SK-N-SH treated with all-trans-retinoic acid at 6 μM for 48 hours (cell line): ENCODE measurements around the gene PGBD2.

Experiments used
- ATAC-seq: fragments of 200-7000 bp; cut with Tn5 transposase; 3 replicates; pipeline ENCODE4 v1.9.1; 2020; ENCODE audit warnings: mild to moderate bottlenecking, moderate library complexity
- ARNTL ChIP-seq: fragments of 450-650 bp; formaldehyde crosslinking; IDR thresholded peaks from 2 replicates; pipeline ENCODE4 v1.5.0; 2020; ENCODE audit warnings: low read depth, mild to moderate bottlenecking, moderate library complexity, borderline replicate concordance
- BACH2 ChIP-seq: fragments of 250-450 bp; sonication (Bioruptor Pico); IDR thresholded peaks from 2 replicates; pipeline ENCODE4 v1.9.0; 2021; ENCODE audit warnings: mild to moderate bottlenecking, borderline replicate concordance
- CSDC2 ChIP-seq: fragments of 250-450 bp; sonication (Bioruptor Pico); IDR thresholded peaks from 2 replicates; pipeline ENCODE4 v1.5.0; 2020; ENCODE audit warnings: mild to moderate bottlenecking, moderate library complexity
- ESRRG ChIP-seq: fragments of 250-450 bp; sonication (Bioruptor Pico); IDR thresholded peaks from 2 replicates; pipeline ENCODE4 v1.6.1; 2021; ENCODE audit warnings: mild to moderate bottlenecking
- GLIS3 ChIP-seq: fragments of 250-450 bp; sonication (Bioruptor Pico); IDR thresholded peaks from 2 replicates; pipeline ENCODE4 v1.5.0; 2020; ENCODE audit warnings: mild to moderate bottlenecking, moderate library complexity
- ISL1 ChIP-seq: fragments of 250-450 bp; sonication (Bioruptor Pico); IDR thresholded peaks from 2 replicates; pipeline ENCODE4 v2.1.2; 2022; ENCODE audit warnings: mild to moderate bottlenecking, moderate library complexity
- OSR1 ChIP-seq: fragments of 250-450 bp; sonication (Bioruptor Pico); IDR thresholded peaks from 2 replicates; pipeline ENCODE4 v1.8.0; 2022; ENCODE audit warnings: moderate library complexity, mild to moderate bottlenecking, inconsistent platforms
- RARB ChIP-seq: fragments of 250-450 bp; sonication (Bioruptor Pico); IDR thresholded peaks from 2 replicates; pipeline ENCODE4 v1.8.0; 2021; ENCODE audit warnings: mild to moderate bottlenecking, moderate library complexity
- SNAI2 ChIP-seq: fragments of 250-450 bp; sonication (Bioruptor Pico); IDR thresholded peaks from 2 replicates; pipeline ENCODE4 v1.5.0; 2020; ENCODE audit warnings: mild to moderate bottlenecking, moderate library complexity
- TCF4 ChIP-seq: fragments of 250-450 bp; sonication (Bioruptor Pico); IDR thresholded peaks from 2 replicates; pipeline ENCODE4 v1.8.0; 2021; ENCODE audit warnings: mild to moderate bottlenecking, moderate library complexity, borderline replicate concordance
- TOX ChIP-seq: fragments of 250-450 bp; sonication (Bioruptor Pico); IDR thresholded peaks from 2 replicates; pipeline ENCODE4 v1.8.0; 2021; ENCODE audit warnings: mild to moderate bottlenecking, moderate library complexity, borderline replicate concordance
- ZC3H10 ChIP-seq: fragments of 250-450 bp; sonication (Bioruptor Pico); IDR thresholded peaks from 2 replicates; pipeline ENCODE4 v1.5.1; 2021; ENCODE audit warnings: mild to moderate bottlenecking, moderate library complexity
- ZFP3 ChIP-seq: fragments of 250-450 bp; sonication (Bioruptor Pico); IDR thresholded peaks from 2 replicates; pipeline ENCODE4 v1.5.0; 2020; ENCODE audit warnings: mild to moderate bottlenecking, moderate library complexity
- ZFP30 ChIP-seq: fragments of 450-650 bp; formaldehyde crosslinking; IDR thresholded peaks from 2 replicates; pipeline ENCODE4 v1.5.0; 2022; ENCODE audit warnings: mild to moderate bottlenecking, moderate library complexity
- ZNF70 ChIP-seq: fragments of 450-650 bp; formaldehyde crosslinking; IDR thresholded peaks from 2 replicates; pipeline ENCODE4 v1.5.0; 2020; ENCODE audit warnings: mild to moderate bottlenecking, moderate library complexity
- ZNF8 ChIP-seq: fragments of 450-650 bp; formaldehyde crosslinking; IDR thresholded peaks from 2 replicates; pipeline ENCODE4 v1.5.0; 2020; ENCODE audit warnings: mild to moderate bottlenecking, moderate library complexity
- TF ChIP-seq, protein P1 (sequence below): fragments of 250-450 bp; sonication (Bioruptor Pico); IDR thresholded peaks from 2 replicates; pipeline ENCODE4 v1.8.0; 2020; ENCODE audit warnings: mild to moderate bottlenecking, moderate library complexity, borderline replicate concordance
- TF ChIP-seq, protein P2 (sequence below): fragments of 250-450 bp; sonication (Bioruptor Pico); IDR thresholded peaks from 2 replicates; pipeline ENCODE4 v1.5.1; 2020; ENCODE audit warnings: low read depth, mild to moderate bottlenecking, moderate library complexity
- TF ChIP-seq, protein P3 (sequence below): fragments of 250-450 bp; sonication (Bioruptor Pico); IDR thresholded peaks from 2 replicates; pipeline ENCODE4 v1.5.1; 2021; ENCODE audit warnings: mild to moderate bottlenecking, moderate library complexity
- TF ChIP-seq, protein P4 (sequence below): fragments of 250-450 bp; sonication (Bioruptor Pico); IDR thresholded peaks from 2 replicates; pipeline ENCODE4 v1.8.0; 2021; ENCODE audit warnings: low read depth, mild to moderate bottlenecking, moderate library complexity, borderline replicate concordance

The PGBD2 gene

DNA sequence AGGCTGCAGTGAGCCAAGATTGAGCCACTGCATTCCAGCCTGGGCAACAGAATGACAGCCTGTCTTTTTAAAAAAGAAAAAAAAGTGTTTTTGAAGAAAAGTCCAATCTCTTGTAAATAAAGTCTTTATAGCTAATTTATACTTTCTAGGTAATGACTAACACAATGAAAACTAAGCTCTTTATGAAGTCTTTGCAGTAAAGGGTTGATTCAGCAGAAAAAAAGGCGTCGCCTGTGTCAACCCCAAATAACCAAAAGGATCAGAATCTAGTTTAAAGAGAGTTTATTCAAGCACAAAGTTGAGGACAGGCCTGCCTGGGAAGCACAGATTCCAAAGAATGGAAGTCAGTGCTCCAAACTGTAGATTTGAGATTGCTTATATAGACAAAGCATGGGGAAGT, 14.3 kb upstream of the PGBD2 start:
- no peak for TF ChIP-seq ZNF8 (CRISPR knock-in tag)
- TF ChIP-seq GLIS3 (CRISPR knock-in tag), result no peak
- TF ChIP-seq, protein P1, sequence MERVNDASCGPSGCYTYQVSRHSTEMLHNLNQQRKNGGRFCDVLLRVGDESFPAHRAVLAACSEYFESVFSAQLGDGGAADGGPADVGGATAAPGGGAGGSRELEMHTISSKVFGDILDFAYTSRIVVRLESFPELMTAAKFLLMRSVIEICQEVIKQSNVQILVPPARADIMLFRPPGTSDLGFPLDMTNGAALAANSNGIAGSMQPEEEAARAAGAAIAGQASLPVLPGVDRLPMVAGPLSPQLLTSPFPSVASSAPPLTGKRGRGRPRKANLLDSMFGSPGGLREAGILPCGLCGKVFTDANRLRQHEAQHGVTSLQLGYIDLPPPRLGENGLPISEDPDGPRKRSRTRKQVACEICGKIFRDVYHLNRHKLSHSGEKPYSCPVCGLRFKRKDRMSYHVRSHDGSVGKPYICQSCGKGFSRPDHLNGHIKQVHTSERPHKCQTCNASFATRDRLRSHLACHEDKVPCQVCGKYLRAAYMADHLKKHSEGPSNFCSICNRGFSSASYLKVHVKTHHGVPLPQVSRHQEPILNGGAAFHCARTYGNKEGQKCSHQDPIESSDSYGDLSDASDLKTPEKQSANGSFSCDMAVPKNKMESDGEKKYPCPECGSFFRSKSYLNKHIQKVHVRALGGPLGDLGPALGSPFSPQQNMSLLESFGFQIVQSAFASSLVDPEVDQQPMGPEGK (CRISPR knock-in tag), result no peak
- TF ChIP-seq, protein P2, sequence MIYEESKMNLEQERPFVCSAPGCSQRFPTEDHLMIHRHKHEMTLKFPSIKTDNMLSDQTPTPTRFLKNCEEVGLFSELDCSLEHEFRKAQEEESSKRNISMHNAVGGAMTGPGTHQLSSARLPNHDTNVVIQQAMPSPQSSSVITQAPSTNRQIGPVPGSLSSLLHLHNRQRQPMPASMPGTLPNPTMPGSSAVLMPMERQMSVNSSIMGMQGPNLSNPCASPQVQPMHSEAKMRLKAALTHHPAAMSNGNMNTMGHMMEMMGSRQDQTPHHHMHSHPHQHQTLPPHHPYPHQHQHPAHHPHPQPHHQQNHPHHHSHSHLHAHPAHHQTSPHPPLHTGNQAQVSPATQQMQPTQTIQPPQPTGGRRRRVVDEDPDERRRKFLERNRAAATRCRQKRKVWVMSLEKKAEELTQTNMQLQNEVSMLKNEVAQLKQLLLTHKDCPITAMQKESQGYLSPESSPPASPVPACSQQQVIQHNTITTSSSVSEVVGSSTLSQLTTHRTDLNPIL (CRISPR knock-in tag), result no peak
- TF ChIP-seq ZFP30, result no peak
- TF ChIP-seq, protein P3, sequence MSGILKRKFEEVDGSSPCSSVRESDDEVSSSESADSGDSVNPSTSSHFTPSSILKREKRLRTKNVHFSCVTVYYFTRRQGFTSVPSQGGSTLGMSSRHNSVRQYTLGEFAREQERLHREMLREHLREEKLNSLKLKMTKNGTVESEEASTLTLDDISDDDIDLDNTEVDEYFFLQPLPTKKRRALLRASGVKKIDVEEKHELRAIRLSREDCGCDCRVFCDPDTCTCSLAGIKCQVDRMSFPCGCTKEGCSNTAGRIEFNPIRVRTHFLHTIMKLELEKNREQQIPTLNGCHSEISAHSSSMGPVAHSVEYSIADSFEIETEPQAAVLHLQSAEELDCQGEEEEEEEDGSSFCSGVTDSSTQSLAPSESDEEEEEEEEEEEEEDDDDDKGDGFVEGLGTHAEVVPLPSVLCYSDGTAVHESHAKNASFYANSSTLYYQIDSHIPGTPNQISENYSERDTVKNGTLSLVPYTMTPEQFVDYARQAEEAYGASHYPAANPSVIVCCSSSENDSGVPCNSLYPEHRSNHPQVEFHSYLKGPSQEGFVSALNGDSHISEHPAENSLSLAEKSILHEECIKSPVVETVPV (CRISPR knock-in tag), result no peak
- TF ChIP-seq, protein P4, sequence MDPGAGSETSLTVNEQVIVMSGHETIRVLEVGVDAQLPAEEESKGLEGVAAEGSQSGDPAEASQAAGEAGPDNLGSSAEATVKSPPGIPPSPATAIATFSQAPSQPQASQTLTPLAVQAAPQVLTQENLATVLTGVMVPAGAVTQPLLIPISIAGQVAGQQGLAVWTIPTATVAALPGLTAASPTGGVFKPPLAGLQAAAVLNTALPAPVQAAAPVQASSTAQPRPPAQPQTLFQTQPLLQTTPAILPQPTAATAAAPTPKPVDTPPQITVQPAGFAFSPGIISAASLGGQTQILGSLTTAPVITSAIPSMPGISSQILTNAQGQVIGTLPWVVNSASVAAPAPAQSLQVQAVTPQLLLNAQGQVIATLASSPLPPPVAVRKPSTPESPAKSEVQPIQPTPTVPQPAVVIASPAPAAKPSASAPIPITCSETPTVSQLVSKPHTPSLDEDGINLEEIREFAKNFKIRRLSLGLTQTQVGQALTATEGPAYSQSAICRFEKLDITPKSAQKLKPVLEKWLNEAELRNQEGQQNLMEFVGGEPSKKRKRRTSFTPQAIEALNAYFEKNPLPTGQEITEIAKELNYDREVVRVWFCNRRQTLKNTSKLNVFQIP (CRISPR knock-in tag), result no peak
- TF ChIP-seq TOX, result no peak
- TF ChIP-seq ZC3H10 (CRISPR knock-in tag), result no peak
- no peak for TF ChIP-seq ESRRG (CRISPR knock-in tag)
- TF ChIP-seq ARNTL (CRISPR knock-in tag), result no peak
- no peak for TF ChIP-seq RARB (CRISPR knock-in tag)
- TF ChIP-seq ZNF70 (CRISPR knock-in tag), result no peak
- TF ChIP-seq ZFP3 (CRISPR knock-in tag), result no peak
- no peak for TF ChIP-seq CSDC2 (CRISPR knock-in tag)
- TF ChIP-seq ISL1 (CRISPR knock-in tag), result no peak
- TF ChIP-seq TCF4, result no peak
- TF ChIP-seq OSR1 (CRISPR knock-in tag), result no peak
- no peak for TF ChIP-seq SNAI2 (CRISPR knock-in tag)
- TF ChIP-seq BACH2 (CRISPR knock-in tag), result no peak
- TF ChIP-seq, all 23 proteins: peak for 0
- no peak for ATAC-seq

DNA sequence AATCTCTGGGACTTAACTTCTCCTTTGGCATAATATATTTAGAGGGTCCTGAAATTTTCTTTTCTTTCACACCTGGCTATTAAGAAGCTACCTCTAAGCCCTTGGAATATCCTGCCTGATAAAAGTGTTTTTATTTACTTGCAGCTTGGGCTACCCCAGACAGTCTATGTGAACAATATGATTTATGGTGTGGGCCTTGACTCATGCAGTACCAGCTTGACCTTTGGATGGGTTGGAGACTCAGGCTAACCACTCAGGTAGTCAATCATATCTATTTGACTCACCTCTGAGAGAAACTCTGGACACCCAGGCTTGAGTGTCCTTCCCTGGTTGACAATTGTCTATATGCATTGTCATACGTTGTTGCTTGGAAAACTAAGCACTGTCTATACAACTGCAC, 13.4 kb upstream of the PGBD2 start:
- ATAC-seq, result no peak
- TF ChIP-seq, protein P2 (CRISPR knock-in tag), result no peak

DNA sequence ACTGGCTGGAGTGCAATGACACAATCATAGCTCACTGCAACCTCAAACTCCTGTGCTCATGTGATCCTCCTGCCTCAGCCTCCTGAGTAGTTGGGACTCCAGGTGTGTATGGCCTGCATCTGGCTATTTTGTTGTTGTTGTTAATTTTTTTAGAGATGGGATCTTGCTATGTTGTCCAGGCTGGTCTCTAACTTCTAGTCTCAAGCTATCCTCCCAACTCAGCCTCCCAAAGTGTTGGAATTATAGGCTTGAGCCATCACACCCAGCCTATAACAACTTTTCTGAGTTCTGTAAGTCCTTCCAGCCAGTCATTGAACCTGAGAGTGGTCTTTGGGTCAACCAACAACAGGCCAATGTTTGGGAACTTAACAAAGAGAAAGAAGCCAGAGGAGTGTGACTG, 11.2 kb upstream of the PGBD2 start:
- TF ChIP-seq ZNF70 (CRISPR knock-in tag) (no peak), ISL1 (CRISPR knock-in tag) (no peak), RARB (CRISPR knock-in tag) (no peak), TOX (no peak)
- TF ChIP-seq, protein P4 (CRISPR knock-in tag), result no peak
- TF ChIP-seq, protein P3 (CRISPR knock-in tag), result no peak
- TF ChIP-seq, protein P2 (CRISPR knock-in tag), result no peak
- no peak for ATAC-seq
